GM21526 (cell line): ENCODE data around the gene RAD50.
"Not testable (repeated sequence)": the region's sequence is repeated elsewhere in the genome, so short reads cannot be mapped to it uniquely, and the experiment has no call there.

Source experiments
- ATAC-seq: cut with Tn5 transposase; IDR thresholded peaks from one replicate; pipeline ENCODE4 v1.9.1; 2021; ENCODE audit warnings: moderate library complexity; ENCODE audit not compliant: unreplicated experiment, low FRiP score

RAD50 gene

DNA sequence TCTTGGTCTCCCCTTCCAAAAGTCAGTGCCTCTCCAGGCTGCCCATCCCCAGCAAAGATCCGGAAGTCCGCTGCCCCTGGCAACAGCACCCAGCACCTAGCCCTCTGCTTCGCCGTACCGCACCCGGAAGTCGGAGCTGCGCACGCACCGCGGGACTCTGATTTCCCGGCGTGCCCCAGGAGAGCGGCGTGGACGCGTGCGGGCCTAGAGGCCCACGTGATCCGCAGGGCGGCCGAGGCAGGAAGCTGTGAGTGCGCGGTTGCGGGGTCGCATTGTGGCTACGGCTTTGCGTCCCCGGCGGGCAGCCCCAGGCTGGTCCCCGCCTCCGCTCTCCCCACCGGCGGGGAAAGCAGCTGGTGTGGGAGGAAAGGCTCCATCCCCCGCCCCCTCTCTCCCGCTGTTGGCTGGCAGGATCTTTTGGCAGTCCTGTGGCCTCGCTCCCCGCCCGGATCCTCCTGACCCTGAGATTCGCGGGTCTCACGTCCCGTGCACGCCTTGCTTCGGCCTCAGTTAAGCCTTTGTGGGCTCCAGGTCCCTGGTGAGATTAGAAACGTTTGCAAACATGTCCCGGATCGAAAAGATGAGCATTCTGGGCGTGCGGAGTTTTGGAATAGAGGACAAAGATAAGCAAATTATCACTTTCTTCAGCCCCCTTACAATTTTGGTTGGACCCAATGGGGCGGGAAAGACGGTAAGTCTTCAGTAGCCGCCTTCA, at the start of gene RAD50:
Gene RAD50 (plus strand): TSS at position 215 of the 715 bp plus-strand sequence. CDS start 348 bp downstream, at position 563.
- peak; percentile 87 for ATAC-seq

DNA sequence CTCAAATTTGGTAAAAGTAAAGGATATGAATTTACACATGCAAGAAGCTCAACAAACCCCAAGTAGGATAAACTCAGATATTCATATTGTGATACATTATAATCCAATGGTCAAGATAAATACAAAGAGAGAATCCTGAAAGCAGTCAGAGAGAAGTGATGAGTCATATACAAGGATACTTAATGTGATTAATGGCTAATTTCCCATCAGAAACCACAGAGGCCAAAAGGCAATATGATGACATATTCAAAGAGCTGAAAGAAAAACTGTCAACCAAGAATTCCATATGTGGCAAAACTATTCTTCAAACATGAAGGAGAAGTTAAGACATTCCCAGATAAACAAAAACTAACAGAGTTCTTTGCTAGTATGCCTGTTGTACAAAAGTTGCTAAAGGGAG, 46.7 kb upstream of the RAD50 start:
- ATAC-seq = no peak

DNA sequence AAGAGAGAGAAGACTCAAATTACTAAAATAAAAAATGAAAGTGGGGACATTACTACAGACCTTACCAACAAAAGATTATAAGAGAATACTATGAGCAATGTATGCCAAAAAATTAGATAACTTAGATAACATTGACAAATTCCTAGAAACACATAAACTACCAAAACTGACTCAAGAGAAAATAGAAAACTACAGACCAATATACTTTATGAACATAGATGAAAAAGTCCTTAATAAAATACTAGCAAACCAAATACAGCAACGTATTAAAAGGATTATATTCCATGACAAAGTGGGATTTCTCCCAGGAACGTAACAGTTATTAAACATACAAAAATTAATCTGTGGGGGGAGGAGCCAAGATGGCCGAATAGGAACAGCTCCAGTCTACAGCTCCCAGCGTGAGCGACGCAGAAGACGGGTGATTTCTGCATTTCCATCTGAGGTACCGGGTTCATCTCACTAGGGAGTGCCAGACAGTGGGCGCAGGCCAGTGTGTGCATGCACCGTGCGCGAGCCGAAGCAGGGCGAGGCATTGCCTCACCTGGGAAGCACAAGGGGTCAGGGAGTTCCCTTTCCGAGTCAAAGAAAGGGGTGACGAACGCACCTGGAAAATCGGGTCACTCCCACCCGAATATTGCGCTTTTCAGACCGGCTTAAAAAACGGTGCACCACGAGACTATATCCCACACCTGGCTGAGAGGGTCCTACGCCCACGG, 43.0 kb upstream of the RAD50 start:
- not testable (repeated sequence) for ATAC-seq

DNA sequence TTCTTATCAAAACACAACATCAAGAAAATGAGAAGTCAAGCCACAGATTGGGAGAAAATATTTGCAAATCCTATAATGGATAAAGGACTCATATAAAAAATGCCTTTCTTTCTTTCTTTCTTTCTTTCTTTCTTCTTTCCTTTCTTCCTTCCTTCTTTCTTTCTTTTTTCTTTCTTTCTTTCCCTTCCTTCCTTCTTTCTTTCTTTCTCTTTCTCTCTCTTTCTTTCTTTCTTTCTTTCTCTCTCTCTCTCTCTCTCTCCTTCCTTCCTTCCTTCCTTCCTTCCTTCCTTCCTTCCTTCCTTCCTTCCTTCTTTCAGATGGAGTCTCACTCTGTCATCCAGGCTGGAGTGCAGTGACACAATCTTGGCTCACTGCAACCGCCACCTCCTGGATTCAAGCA, 34.7 kb upstream of the RAD50 start:
- ATAC-seq = not testable (repeated sequence)

DNA sequence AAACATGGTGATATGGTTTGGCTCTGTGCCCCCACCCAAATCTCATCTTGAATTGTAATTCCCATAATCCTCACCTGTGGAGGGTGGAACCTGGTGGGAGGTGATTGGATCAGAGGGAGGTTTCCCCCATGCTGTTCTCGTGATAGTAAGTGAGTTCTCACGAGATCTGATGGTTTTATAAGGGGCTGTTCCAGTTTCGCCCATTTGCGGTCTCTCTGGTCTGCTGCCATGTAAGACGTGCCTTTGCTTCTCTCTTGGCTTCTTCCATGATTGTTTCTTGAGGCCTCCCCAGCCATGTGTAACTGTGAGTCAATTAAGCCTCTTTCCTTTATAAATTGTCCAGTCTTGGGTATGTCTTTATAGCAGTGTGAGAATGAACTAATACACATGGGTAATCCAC, 31.9 kb upstream of the RAD50 start:
- not testable (repeated sequence) for ATAC-seq

DNA sequence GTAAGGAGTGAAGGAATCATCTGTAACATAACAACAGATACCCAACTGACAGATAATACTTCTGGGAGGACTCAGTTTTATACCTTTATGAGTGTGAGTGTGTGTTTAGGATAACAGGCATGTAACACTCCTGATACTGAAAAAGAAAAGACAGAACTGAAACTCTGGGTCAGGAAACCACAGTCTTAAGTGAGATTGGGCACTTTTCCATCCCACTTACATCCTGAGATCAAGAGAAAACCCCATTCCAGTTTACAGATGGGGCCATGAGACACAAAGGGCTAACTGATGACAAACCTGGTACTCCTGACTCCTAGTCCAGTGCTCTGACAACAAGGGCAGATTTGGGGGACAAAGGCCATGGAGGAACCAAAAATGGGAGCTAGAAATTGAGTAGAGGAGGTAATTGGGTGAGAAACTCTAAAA, 31.5 kb upstream of the RAD50 start:
- ATAC-seq = peak; percentile 66

DNA sequence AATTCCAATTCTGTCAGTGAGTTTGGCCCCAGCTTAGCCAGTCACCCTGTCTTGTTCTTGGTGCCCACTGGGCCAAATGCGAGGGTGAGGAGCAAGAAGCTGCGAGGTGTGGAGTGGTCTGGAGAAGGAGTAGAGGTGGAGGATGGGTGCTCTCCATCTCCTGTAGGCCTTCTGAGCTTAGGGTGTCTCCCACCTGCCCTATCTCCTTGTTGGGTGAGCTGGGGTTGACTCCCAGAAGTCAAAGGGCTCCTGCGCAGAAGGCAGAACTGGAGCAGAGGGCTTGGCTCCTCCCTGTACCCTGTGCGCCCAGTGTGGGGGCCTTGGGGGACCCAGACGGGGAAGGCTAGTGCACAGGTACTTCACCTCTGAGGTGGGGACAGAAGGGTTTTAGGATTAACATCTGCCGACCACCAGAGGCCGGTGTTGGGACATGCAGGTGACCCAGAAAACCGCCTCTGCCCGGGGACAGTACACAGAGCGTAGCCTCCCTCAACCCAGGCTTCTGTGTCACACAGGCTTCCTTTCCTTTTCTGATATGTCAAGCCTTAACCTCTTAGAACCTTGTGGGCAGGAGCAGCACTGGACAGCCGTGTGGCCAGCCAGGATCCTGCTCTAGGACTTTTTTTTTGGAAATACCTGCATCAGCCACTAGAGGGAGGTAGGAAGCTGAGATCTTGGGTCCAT, 30.3 kb upstream of the RAD50 start:
- ATAC-seq = peak; percentile 42

DNA sequence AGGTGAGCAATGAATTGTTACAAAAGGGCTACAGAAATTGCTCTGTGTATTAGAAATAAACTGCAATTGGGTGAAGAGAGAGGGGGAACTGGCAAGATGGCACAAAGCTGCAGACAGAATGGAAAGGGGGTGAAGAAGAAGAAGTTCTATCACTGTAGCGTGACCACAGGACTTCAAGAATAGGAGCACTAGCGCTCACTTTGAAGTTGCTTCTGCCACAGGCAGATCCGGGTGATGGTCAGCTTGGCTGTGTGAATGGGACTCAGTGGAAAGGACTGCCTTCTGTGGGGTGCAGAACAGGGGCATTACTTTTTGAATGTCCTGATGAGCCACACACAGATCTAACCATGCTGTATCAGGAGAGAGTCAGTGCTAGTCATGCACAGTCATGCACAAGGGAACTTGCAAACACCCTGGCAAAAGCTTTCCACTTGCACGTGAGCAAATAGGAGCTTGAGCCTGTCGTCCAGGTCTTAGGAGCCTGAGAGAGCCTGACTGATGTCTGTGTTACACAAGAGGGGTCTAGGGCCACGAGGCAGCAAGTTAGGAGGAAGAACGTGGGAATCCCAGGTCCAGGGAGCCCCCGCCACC, 29.7 kb upstream of the RAD50 start:
- peak; percentile 15 for ATAC-seq

DNA sequence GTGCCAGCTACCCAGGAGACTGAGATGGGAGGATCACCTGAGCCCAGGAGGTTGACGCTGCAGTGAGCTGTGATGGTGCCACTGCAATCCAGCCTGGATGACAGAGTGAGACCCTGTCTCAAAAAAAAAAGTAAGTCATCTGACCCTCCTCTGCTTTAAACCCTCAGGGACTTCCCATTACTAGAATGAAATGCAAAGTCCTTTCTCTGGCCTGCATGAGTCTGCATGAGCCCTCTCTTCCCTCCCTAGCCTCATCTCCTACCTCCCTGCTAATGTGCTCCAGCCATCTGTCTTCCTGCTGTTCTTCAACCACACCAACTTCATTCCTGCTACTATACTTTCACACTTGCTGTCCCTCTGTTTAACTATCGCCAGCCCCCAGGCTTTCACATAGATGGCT, 28.8 kb upstream of the RAD50 start:
- ATAC-seq = no peak

DNA sequence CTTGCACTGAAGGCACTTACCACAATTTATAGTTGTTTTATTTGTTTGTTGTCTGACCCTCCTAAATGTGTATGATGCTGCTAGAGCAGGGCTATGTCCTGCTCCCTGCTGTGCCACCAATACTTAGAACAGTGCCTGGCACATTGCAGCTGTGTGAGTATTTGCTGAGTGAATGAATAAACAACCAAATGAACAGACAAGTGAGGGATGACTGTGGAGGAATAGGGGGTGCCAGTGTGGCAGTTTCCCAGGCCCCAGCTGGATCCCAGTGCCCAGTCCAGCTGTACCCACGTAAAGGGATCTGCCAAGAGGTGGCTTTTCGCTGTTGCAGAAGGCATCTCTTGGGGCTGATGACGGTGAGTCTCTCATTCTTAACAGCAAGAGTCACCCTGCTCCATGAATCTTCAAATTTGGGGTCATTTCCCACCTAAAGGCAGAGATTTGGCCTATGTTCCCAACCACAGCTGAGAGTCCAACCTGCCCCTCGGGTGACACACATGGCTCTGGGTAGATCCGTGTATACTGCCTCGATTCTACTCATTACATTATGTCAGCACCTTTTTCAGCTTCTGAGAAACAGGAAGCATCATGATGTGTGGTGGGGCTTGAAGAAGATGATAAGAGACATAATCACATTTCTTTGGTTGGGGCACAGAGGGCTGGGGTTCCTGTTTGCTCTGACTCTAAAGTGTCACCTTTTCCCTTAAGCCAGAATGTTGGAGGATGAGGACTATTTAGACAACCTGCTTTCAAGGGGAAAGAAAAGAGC, 27.7 kb upstream of the RAD50 start:
- ATAC-seq = no peak

DNA sequence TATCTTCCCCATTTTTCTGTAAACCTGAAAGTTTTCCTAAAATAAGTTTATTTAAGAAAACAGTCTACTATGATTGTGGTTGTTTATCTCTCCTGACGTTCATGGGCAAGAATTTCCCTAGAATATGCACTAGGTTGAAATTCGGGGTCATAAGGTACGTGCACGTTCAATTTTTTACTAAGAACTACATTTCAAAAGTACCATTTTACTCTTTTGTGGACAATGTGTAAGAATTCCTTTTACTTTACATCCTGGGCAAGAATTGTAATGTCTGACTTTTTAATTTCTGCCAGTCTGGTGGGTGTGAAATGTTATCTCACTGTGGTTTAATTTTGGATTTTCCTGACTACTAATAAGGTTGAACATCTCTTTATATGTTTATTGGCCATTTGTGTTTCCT, 25.8 kb upstream of the RAD50 start:
- no peak for ATAC-seq

DNA sequence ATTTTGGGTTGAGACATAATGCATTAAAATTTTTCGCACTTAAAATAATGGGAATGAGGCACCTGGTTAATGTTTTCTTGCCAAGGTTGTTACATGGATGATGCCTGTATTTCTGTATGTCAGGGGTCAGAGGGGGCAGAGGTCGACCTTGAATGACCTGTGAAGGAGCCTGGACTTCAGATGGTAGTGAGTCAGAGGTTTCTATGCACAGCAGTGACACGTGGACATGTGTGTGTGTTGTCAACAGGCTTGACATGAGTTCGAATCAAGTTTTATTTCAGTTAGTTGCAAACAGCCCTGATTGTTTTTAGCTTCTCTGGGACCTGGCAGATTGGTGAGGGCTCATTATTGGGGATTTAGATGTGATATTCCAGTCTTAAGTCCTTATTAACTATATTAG, 17.1 kb upstream of the RAD50 start:
- ATAC-seq = no peak

DNA sequence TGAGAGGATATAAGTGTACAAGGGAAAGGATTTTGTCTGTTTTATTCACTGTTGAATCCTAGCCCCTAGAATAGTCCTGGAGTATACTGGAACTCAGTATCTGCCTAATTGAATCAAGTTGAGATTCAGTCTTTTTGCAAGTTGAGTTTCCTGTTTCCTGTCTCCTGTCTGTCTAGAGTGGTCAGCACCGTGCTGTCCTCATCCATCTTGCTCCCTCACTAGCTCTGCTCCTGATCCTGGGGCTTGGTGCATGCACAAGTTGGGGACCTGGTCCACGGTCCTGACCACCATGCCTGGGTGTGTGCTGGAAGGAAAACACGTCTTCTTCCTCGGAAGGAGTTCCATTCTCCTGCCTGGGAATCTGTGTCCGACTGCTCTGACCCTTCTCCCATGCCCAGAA, 16.6 kb upstream of the RAD50 start:
- ATAC-seq = no peak

DNA sequence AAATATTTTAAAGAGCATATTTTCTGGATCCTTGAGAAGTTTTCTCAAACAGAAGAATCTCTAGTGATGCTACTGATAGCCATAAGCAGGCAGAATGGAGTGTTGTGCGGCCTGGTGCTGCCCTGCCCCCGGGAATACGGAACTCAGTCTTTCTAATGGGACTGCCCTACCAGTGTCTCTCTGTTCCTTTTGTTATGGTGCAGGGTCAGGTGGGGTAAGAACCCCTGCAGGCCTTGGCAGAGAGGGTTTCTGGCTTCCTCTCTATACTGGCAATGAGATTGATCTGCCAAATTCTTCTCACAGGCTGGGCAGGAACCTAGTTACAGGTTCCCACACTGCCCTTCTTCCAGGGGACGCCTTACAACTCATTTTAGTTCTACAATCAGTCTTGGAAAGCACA, 16.0 kb upstream of the RAD50 start:
- no peak for ATAC-seq

DNA sequence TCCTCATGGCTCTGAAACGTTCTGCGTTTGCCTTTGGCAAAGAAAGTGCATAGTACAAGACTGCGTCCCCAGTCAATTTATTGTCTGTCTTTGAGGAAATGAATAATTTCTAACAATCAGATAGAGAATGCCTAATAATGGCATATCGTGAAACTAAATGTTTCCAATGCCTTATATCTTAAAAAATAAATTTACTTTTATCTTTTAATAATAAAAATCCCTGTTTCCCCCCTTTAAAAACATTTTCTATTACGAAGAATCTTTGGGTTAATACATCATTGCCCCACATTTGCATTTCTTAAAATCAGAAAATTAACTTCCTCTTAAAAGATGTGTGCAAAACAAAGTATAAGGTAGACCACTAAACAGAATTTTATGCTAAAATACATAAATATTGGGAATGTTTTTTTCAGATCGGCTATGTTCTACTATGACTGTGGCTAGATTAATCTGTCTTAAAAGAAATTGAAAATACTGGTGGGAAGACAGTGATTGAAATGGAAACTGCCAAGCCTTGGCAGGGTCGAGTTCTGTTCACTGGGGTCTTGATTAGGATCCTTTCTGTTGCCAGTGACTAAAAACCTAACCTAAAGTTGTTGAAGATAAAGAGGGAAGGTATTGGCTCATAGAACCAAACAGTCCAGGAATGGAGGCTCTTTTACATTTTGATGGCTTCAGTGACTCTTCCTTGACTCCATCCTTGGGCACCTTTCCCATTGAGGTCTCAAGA, 13.1 kb upstream of the RAD50 start, which contains the start of gene IL5:
Gene IL5 (minus strand): TSS at position 51 of the 730 bp plus-strand sequence. CDS start 44 bp downstream, at position 7.
- no peak for ATAC-seq

DNA sequence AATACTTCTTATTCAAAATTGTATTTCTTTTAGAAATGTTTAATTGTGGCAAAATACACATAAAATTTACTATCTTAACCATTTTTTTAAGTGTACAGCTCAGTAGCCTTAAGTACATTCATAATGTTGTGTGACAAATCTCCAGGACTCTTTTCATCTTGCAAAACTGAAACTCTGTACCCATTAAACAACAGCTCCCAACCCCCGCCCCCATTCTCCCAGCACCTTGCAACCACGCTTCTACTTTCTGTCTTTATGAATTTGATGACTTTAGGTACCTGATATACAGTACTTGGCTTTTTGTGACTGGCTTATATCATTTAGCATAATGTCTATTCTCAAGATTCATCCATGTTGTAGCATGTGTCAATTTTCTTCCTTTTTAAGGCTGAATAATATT, 10.7 kb upstream of the RAD50 start:
- no peak for ATAC-seq

DNA sequence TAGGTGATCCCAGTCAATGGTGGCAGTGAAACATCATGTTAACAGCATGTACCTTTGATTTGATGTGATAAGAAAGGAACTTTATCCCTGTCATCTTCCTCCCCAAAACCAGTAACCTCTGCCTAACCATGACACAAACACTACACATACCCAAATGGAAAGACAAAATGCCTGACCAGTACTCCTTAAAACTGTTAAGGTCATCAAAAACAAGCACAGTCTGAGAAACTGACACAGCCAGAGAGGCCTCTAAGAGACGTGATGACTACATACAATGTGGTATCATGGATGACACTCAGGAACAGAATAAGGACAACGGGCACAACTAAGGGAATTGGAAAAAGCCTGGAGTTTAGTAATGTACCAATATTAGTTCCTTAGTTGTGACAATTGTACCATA, 9.5 kb upstream of the RAD50 start:
- ATAC-seq = no peak

DNA sequence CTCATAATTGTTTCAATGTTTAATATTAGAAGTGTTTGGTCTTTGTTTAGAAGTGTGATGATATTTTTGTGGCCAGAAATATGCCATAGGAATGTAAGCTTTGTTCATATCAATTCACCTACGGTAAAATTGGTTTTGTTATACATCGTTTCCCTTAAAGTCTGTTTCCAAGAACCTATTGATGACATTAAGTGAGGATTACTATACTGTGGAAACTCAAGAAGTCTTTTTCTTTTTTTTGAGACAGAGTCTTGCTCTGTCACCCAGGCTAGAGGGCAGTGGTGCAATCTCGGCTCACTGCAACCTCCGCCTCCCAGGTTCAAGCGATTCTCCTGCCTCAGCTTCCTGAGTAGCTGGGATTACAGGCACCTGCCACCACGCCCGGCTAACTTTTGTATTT, 7.9 kb upstream of the RAD50 start:
- not testable (repeated sequence) for ATAC-seq

DNA sequence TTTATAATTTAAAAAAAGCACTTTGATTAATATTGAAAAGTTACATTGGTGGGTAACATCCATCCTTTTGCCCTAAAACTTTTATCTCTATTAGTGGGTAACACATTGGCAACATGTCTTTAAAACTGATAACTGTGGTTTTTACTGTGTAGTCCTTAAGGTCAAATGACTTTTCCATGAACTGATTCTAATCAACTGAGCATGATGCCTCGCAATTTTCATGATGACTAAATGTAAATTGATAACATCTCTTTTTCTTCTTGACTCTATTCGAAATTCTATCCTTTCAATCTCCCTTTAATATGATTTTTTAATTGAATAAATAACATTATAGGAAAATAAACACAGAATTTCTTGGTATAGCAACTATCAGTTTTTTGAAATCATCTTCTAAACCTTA, 7.2 kb upstream of the RAD50 start:
- no peak for ATAC-seq
